ENCODE results near the gene SPATS2.

The SPATS2 gene

GRCh38 chr12:49560695-49561094 lies 193.4 kb downstream of the SPATS2 start:
- DNase-seq, result no peak

DNA sequence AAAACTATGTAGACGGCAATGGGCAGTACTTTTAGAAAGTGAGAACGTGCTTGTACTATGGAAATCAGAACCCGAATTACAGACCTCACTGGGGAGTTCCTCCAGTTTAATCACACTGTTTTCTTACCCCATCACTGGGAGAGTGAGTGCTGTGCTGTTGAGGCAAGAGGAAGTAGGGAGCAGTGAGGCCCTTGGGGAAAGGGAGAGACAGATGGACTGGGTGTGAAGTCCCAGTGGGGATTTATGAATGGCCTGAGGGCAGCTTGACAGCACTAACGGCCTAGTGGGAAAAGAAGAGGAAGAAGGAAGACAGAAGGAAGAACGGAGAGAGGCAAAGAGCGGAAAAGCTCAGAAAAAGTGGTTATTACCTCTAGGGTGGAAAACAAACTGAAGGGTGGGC lies 195.0 kb downstream of the SPATS2 start:
- DNase-seq, result no peak

GRCh38 chr12:49562831-49563230 lies 195.6 kb downstream of the SPATS2 start:
- no peak for DNase-seq

GRCh38 chr12:49563951-49564685 lies 196.9 kb downstream of the SPATS2 start:
- no peak for DNase-seq

DNA sequence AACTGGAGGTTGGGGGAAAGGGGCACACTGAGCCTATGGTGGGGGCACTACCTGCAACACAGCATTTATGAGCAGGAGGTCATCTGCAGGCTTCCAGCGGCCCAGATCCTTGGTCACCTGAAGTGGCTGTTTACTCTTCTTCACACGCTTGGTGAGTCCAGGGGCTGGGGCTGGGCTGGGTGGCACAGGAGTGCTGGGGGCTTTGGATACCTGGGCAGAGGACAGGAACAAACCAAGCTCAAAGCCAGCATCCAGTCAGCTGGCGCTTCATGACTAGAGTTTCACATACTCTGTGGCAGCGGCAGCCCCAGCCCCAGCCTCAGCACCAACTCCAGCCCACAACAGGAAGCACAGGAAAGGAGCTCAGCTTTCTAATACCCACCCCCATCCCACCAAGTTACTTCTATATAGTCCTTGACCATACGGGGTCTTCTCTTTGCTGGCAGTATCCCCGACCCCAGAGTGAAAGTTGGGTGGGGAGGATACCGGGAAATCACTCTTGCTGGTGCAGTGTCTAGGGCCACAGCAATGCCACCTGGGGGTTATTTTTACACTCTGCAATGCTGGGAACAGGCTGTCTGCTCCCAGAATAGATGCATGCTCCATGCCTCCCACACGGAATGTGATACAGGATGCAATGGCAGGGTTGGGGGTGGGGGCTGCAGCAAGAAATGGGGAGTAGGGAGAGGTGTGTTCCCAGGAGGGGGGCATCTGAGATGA lies 197.6 kb downstream of the SPATS2 start:
- DNase-seq, result no peak

DNA sequence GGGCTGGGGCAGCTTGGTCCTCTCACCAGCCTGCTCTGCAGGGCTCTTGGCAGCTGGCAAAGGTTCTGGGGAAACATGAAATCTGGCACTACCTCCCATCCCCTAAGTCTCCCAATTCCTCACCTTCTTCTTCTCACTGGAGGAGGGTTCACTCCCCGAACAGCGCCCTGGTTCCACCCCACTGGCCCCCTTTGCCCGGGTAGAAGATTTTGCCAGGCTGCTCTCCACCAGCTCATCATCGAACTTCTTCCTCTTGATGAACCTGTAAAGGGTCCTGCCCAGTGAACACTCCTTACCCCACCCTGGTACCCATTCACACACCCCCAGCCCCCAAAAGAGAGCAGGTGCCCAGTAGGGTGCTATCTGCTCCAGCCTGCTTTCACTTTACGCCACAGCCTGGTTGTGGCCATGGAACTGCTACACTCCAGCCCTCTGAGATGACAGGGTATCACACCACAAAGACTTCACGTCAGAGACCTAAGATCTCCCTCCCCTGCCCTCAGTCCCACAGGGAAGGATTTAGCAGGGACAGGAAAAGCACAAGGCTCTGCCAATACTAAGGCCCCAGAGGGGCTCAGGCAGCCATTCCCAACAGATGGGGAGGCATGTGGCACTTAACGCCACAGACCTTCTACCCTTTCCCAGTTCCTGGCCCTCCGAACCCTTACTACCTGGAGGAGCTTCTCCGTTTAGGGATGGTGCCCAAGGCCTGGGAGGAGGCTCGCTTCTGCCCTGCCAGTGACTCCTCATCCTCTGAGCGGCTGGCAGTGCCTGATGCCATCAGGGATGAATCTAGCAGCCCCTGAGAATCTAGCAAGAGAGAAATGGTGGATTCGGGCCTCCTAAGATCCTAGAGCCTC lies 198.4 kb downstream of the SPATS2 start:
- DNase-seq, result no peak

DNA sequence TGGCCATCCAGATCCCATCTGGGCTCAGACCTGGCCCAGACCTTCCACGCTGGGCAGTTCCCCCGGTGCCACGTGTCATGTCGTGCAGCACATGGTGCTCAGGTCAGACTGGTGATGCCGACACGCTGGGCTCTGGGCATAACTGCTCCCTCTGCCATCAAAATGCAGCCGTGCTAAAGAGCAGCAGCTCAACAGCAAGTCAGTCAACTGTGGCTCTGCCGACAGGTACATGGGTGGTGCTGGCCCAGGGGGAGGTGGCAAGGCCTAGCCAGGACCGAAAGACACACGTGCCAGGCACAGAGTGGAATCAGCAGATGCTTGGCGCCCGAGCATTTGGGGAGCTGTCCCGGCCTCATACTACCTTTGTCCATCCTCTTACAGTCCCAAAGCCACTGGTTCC lies 199.1 kb downstream of the SPATS2 start:
- DNase-seq, result no peak

- DNase-seq, result no peak
Observed at GRCh38 chr12:49567302-49567610, 200.0 kb downstream of the SPATS2 start.

DNA sequence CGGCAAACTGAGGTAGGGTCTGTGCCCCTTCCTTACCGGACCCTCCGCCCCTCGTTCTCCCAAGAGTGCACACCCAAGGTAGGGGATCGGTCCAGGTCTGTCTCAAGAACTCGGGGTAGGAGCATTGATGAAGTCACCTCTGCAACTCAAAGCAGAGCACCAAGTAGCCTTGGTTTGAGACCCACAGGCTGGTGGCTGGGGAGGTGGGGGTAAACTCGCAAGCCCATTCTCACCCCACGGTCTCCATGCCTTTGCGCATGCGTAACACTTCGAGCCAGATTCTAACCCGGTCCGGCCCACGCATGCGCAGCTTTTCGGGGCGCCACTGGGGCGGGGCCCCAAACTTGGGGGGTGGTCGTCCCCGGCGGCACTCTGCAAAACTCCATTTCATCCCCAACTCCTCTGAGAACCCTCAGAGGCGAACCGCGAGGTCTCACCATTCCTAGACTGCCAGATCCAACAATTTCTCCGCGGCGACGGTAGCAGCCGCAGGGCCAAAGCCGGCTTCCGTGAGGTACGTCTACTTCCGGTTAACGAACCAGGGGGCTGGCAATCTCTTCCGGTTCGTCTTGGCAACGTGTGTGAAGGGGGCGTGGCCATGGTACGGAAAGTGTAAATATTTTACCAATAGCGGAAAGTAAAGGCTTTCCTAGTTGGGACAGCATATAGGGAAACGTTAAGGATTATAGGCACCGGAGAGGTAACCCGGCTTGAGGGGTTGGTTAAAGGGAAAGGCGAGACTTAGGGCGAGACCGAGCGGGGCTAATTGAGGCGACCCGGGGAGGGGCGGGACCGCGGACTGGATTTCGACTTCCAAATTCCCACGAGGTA lies 200.6 kb downstream of the SPATS2 start, which contains the start of gene MCRS1:
Gene MCRS1, minus strand, starts transcription at position 532 of the 831 bp plus-strand sequence. CDS start 1,411 bp downstream, outside the sequence.
- peak; percentile 86 for DNase-seq

DNA sequence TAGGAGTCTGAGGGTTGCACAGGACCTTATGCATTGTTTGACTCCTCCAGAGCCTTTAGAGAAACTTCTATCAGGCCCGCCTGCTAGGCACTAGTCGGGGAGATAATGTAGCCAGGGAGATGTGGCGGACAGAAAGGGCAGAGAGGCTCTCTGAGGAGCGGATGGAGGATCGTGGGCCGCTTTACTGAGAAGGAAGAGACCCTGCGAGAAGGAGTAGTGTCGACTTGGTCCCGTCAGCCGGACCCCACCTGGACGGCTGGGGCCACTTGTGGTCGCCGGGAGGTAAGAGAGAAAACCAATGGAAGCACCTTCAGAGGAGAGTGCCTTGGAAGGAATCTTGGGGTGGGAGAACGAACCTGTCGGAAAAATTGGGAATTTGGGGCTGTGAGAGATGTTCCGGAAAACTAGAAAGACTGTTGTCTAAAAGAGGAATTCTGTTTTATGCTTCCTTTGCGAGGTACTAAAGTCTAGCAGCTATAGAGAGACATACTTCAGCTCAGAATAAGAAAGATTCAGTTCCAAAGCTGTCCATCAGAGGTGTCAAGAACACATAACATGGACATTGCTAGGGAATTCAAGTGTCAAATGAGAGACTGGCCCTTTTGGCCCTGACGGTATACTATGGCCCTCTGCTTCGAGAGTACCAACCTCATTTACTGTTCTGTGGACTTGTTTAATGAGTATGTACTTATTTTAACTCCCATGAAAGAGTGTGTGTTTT lies 201.3 kb downstream of the SPATS2 start:
- DNase-seq, result no peak
